A673 (cell line): ENCODE data around the gene DEPDC1. TPM values are rescaled to one million over a fixed set of nuclear protein-coding genes. Genes with fewer than 3 reads are reported as not detected.

Source experiments
- BruUV-seq: library from RNA; stranded (reverse); fragments of 400-500 nt; replicated peaks from 2 replicates; lab custom pipeline; 2021; lab: Mats Ljungman, UMichigan
- CTCF ChIA-PET: fragments of 300-600 bp; sonication (Branson Sonifier 250); formaldehyde crosslinking; loops from one replicate; lab custom pipeline; 2022; ENCODE audit warnings: antibody characterized with exemption; lab: Charles Lee
- POLR2A ChIA-PET: fragments of 300-600 bp; sonication (Branson Sonifier 250); formaldehyde crosslinking; loops from one replicate; lab custom pipeline; 2022; ENCODE audit warnings: antibody characterized with exemption; ENCODE audit not compliant: low non-redundant PET; lab: Charles Lee
- DNase-seq: peaks from one replicate; pipeline ENCODE4 v3.0.0-alpha.2; 2015; ENCODE audit warnings: low spot score
- H3K27ac ChIP-seq: fragments of 200-600 bp; sonication (generic); 2 replicates; pipeline ENCODE4 v1.5.1; 2016; ENCODE audit warnings: mixed run types, low read depth, mild to moderate bottlenecking, mixed read lengths, antibody characterized with exemption, low read length; ENCODE audit not compliant: poor library complexity, severe bottlenecking
- H3K27me3 ChIP-seq: fragments of 200-600 bp; sonication (generic); replicated peaks from 2 replicates; pipeline ENCODE4 v1.6.1; 2017; ENCODE audit warnings: mixed run types, low read depth, mild to moderate bottlenecking, mixed read lengths, antibody characterized with exemption, low read length; ENCODE audit not compliant: insufficient read depth, poor library complexity
- H3K36me3 ChIP-seq: fragments of 200-600 bp; sonication (generic); 2 replicates; pipeline ENCODE4 v1.6.1; 2016; ENCODE audit warnings: mixed run types, mild to moderate bottlenecking, mixed read lengths, antibody characterized with exemption, low read length; ENCODE audit not compliant: insufficient read depth, poor library complexity, severe bottlenecking
- H3K4me1 ChIP-seq: fragments of 200-600 bp; sonication (generic); 2 replicates; pipeline ENCODE4 v1.6.1; 2017; ENCODE audit warnings: mixed run types, mild to moderate bottlenecking, mixed read lengths, antibody characterized with exemption, low read length; ENCODE audit not compliant: insufficient read depth, poor library complexity, severe bottlenecking
- H3K4me3 ChIP-seq: fragments of 200-600 bp; sonication (generic); 2 replicates; pipeline ENCODE4 v1.5.1; 2016; ENCODE audit warnings: low read depth, mixed run types, mild to moderate bottlenecking, mixed read lengths, low read length; ENCODE audit not compliant: poor library complexity, severe bottlenecking
- H3K9me3 ChIP-seq: fragments of 200-600 bp; sonication (generic); 2 replicates; pipeline ENCODE4 v1.6.1; 2016; ENCODE audit warnings: mixed run types, low read depth, mild to moderate bottlenecking, mixed read lengths, antibody characterized with exemption, low read length; ENCODE audit not compliant: poor library complexity, severe bottlenecking
- EZH2 ChIP-seq: fragments of 200-600 bp; sonication (generic); IDR thresholded peaks from 2 replicates; pipeline ENCODE4 v1.6.1; 2017; ENCODE audit warnings: borderline replicate concordance, low read depth, mild to moderate bottlenecking, mixed read lengths, antibody characterized with exemption, low read length; ENCODE audit not compliant: poor library complexity, severe bottlenecking
- intact Hi-C: fragments of 100-400 bp; cut with micrococcal nuclease; formaldehyde crosslinking; loops from one replicate; pipeline ENCODE4 v1.10.0; 2022; ENCODE audit not compliant: unreplicated experiment
- total RNA-seq: library from RNA; stranded (reverse); gene quantifications from 2 replicates; pipeline ENCODE4 v1.2.3, GENCODE V29; 2021
- TF ChIP-seq, protein P1 (sequence below): fragments of 300-800, 200-600 bp; sonication (generic); conservative IDR thresholded peaks from 2 replicates; pipeline ENCODE4 v1.5.1; 2017; ENCODE audit warnings: low read depth, mild to moderate bottlenecking, antibody characterized with exemption, low read length, moderate library complexity, mixed read lengths

DEPDC1 gene
- total RNA-seq, 1 experiment from 2014 or later, result 70.3 TPM

DNA sequence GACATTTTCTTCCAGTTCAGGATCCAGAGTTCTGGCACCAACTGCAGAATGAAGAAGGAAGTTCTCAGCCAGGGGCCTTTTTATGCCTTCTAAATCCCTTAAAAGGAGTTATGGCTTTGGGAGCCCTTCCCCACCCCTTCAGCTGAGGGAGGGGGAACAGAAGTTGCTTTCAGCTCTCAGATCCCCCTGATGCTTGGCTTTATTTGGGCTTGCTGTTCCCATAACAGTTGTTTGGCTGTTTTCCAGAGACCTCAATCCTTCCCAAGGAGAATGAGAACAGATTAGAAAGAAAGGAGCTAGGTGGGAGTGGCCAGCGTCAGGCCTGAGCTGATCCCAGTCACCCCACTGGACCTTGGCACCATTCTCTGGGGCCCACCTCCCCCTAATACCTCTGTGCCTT is 47.0 kb downstream of the DEPDC1 start, which contains the start of gene RPE65:
Gene RPE65 (minus strand): TSS at position 54 of the 400 bp plus-strand sequence. CDS start 49 bp downstream, at position 5.
- Histone ChIP-seq H3K4me3 (no peak within 1 kb of the TSS), H3K9me3 (no peaks in the 10 kb centered on the region), H3K36me3 (no peaks in the 10 kb centered on the region), H3K27ac (no peak within 1 kb of the TSS), H3K27me3 (no peaks in the 10 kb centered on the region), H3K4me1 (peaks cover 8% of the 10 kb centered on the region)
- no TSS peak for BruUV-seq
- intact Hi-C loops, result loop anchor here (10.0 kb wide), 1 partner anchor 595 kb away; no protein-coding TSS in a partner anchor
- TF ChIP-seq, protein P1, sequence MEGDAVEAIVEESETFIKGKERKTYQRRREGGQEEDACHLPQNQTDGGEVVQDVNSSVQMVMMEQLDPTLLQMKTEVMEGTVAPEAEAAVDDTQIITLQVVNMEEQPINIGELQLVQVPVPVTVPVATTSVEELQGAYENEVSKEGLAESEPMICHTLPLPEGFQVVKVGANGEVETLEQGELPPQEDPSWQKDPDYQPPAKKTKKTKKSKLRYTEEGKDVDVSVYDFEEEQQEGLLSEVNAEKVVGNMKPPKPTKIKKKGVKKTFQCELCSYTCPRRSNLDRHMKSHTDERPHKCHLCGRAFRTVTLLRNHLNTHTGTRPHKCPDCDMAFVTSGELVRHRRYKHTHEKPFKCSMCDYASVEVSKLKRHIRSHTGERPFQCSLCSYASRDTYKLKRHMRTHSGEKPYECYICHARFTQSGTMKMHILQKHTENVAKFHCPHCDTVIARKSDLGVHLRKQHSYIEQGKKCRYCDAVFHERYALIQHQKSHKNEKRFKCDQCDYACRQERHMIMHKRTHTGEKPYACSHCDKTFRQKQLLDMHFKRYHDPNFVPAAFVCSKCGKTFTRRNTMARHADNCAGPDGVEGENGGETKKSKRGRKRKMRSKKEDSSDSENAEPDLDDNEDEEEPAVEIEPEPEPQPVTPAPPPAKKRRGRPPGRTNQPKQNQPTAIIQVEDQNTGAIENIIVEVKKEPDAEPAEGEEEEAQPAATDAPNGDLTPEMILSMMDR, result no peak
- TF ChIP-seq EZH2, result no peak
- ChIA-PET CTCF (no interaction called here), POLR2A (no interaction called here)
- peak; percentile 50 for DNase-seq

DNA sequence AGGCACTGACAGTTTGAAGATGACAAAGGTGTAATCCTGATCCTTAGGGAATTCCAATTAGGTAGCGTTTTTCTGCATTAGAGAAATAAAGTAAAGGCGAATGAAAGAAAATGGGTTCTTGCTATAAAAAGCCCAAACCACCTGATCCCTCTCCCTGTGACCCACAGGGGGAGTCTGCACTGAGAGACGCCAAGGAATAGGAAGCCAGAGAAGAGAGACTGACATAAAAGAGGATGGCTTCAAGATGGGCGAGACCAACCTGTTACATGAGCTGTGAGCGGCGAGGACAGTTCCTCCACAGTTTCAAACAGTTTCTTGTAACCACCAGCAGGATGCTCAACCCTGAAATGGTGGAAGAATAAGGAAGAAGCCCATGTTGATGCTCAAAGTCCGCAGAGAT is 48.5 kb downstream of the DEPDC1 start:
- no TSS peak for BruUV-seq
- no peak overlapping the region for H3K4me3 ChIP-seq
- peaks cover 8% of the 10 kb centered on the region for H3K4me1 ChIP-seq
- no peaks in the 10 kb centered on the region for H3K36me3 ChIP-seq
- intact Hi-C loops, result loop anchor here (10.0 kb wide), 1 partner anchor 594 kb away; no protein-coding TSS in a partner anchor
- no peaks in the 10 kb centered on the region for H3K9me3 ChIP-seq
- peak; percentile 10 for DNase-seq
- ChIA-PET POLR2A (no interaction called here), CTCF (no interaction called here)
- H3K27ac ChIP-seq, result no peak overlapping the region
- TF ChIP-seq, protein P1, result 0 out of 2 replicates have a peak, but pooled peaks have one; percentile 12
- no peak for TF ChIP-seq EZH2
- H3K27me3 ChIP-seq, result no peaks in the 10 kb centered on the region

DNA sequence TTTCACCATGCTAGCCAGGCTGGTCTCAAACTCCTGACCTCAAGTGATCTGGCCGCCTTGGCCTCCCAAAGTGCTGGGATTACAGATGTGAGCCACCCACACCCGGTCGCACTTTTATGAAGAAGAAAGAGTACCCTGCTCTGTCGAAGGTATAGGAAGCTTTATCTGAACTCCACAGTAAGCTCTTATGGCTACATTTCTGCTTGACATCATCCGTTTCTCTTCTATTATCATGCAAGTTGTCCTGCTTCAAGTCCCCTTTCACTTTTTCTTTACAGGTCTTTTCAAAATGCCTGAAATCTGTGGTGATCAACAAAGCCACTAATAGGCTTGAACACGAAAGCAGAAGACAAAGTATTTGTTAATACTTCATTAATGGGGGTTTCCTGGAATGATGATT is 51.2 kb downstream of the DEPDC1 start:
- CTCF ChIA-PET, result interaction anchor here (0.6 kb wide), 1 partner anchor 18 kb away, joined by 3 read pairs; no protein-coding TSS in a partner anchor

More for the DNA sequence above, 51.2 kb downstream of the DEPDC1 start:
- no TSS peak for BruUV-seq
- TF ChIP-seq EZH2, result no peak
- TF ChIP-seq, protein P1, result no peak
- POLR2A ChIA-PET, result interaction anchor here (0.5 kb wide), 1 partner anchor 279 kb away, joined by 4 read pairs; no protein-coding TSS in a partner anchor
- no peak for DNase-seq
- Histone ChIP-seq H3K4me3 (no peak overlapping the region), H3K27ac (no peak overlapping the region), H3K9me3 (no peaks in the 10 kb centered on the region), H3K27me3 (no peaks in the 10 kb centered on the region), H3K36me3 (no peaks in the 10 kb centered on the region), H3K4me1 (peaks cover 8% of the 10 kb centered on the region)
- intact Hi-C loops, result loop anchor here (10.0 kb wide), 1 partner anchor 591 kb away; no protein-coding TSS in a partner anchor
